SK-N-SH (cell line): ENCODE data around the gene CNST. TPM values are rescaled to one million over a fixed set of nuclear protein-coding genes. Genes with fewer than 3 reads are reported as not detected.

Source experiments
- CTCF ChIA-PET: fragments of 300-600, 350-600 bp; formaldehyde crosslinking; extraction: SDS; loops from one replicate; lab custom pipeline; 2021; lab: Yijun Ruan, JAX
- POLR2A ChIA-PET: fragments of 350-600 bp; sonication (Branson Sonifier 250); formaldehyde crosslinking; extraction: SDS; loops from one replicate; lab custom pipeline; 2020; ENCODE audit warnings: antibody characterized with exemption, inconsistent platforms; lab: Yijun Ruan, JAX
- DNase-seq: peaks from one replicate; pipeline ENCODE4 v3.0.0; 2012
- H2AFZ ChIP-seq: fragments of 200-600 bp; sonication (generic); 2 replicates; pipeline ENCODE4 v1.8.1; 2016; ENCODE audit warnings: antibody characterized with exemption, mild to moderate bottlenecking, low read depth
- H3F3A ChIP-seq: fragments of 200-600 bp; sonication (generic); replicated peaks from 2 replicates; pipeline ENCODE3; 2016; ENCODE audit warnings: antibody characterized with exemption, mild to moderate bottlenecking; ENCODE audit not compliant: insufficient read depth
- H3K27ac ChIP-seq, 2 experiments: fragments of 200-500 bp in 1 of 2; fragments of 200-600 bp in 1 of 2; sonication (Bioruptor generic) in 1 of 2; sonication (generic), shearing (Covaris generic) in 1 of 2; 2 replicates each; pipeline versions ENCODE4 v1.5.1 to v1.6.1; 2014 to 2016; ENCODE audit warnings: low read depth in 2 of 2, inconsistent platforms in 1 of 2, low read length in 1 of 2, mild to moderate bottlenecking in 1 of 2, mixed read lengths in 1 of 2
- H3K27me3 ChIP-seq: fragments of 200-600 bp; sonication (generic), shearing (Covaris generic); 2 replicates; pipeline ENCODE4 v1.6.1; 2016; ENCODE audit warnings: mixed run types; ENCODE audit not compliant: insufficient read depth
- H3K36me3 ChIP-seq, 2 experiments: fragments of 200-500 bp in 1 of 2; fragments of 200-600 bp in 1 of 2; sonication (Bioruptor generic) in 1 of 2; sonication (generic) in 1 of 2; replicated peaks in 1 of 2; 2 replicates each; pipeline versions ENCODE3 to v1.5.1; 2014 to 2016; ENCODE audit warnings: low read length in 1 of 2, mild to moderate bottlenecking in 1 of 2; ENCODE audit not compliant: insufficient read depth in 2 of 2, control insufficient read depth in 1 of 2
- H3K4me1 ChIP-seq, 2 experiments: fragments of 200-500 bp in 1 of 2; fragments of 200-600 bp in 1 of 2; sonication (Bioruptor generic) in 1 of 2; sonication (generic), shearing (Covaris generic) in 1 of 2; 2 replicates each; pipeline versions ENCODE4 v1.5.1 to v1.6.1; 2014 to 2016; ENCODE audit warnings: low read depth in 1 of 2, low read length in 1 of 2, mixed run types in 1 of 2; ENCODE audit not compliant: insufficient read depth in 2 of 2, control insufficient read depth in 1 of 2
- H3K4me2 ChIP-seq: fragments of 200-600 bp; sonication (generic), shearing (Covaris generic); 2 replicates; pipeline ENCODE4 v1.6.1; 2017; ENCODE audit warnings: mixed run types
- H3K4me3 ChIP-seq, 2 experiments: fragments of 200-500 bp in 1 of 2; fragments of 200-600 bp in 1 of 2; sonication (Bioruptor generic) in 1 of 2; sonication (generic), shearing (Covaris generic) in 1 of 2; 2 replicates each; pipeline versions ENCODE4 v1.5.1 to v1.8.1; 2014 to 2016; ENCODE audit warnings: low read depth in 2 of 2, inconsistent platforms in 1 of 2, low read length in 1 of 2, mild to moderate bottlenecking in 1 of 2, mixed read lengths in 1 of 2, moderate library complexity in 1 of 2
- H3K79me2 ChIP-seq: fragments of 200-600 bp; sonication (generic); 2 replicates; pipeline ENCODE4 v1.8.1; 2017; ENCODE audit warnings: mild to moderate bottlenecking; ENCODE audit not compliant: insufficient read depth
- H3K9ac ChIP-seq: fragments of 200-600 bp; sonication (generic); 2 replicates; pipeline ENCODE4 v1.6.1; 2017; ENCODE audit warnings: mixed run types
- H3K9me2 ChIP-seq: fragments of 200-600 bp; sonication (generic); 2 replicates; pipeline ENCODE4 v1.6.1; 2017; ENCODE audit warnings: mixed run types
- H3K9me3 ChIP-seq: fragments of 200-600 bp; sonication (generic); 2 replicates; pipeline ENCODE4 v1.6.1; 2017; ENCODE audit warnings: mixed run types, mild to moderate bottlenecking, moderate library complexity
- H4K20me1 ChIP-seq: fragments of 200-600 bp; sonication (generic); 2 replicates; pipeline ENCODE4 v1.6.1; 2017; ENCODE audit warnings: mild to moderate bottlenecking, mixed run types; ENCODE audit not compliant: insufficient read depth
- ELF1 ChIP-seq: IDR thresholded peaks from 2 replicates; pipeline ENCODE4 v1.4.0; 2012
- EP300 ChIP-seq, 2 experiments: IDR thresholded peaks; 2 replicates each; pipeline versions ENCODE4 v1.4.0 to v1.6.1; 2012; ENCODE audit warnings: borderline replicate concordance in 1 of 2, low read depth in 1 of 2, low read length in 1 of 2
- EZH2phosphoT487 ChIP-seq: fragments of 200-600 bp; sonication (generic); IDR thresholded peaks from 2 replicates; pipeline ENCODE4 v1.6.1; 2017; ENCODE audit warnings: low read depth, mixed run types, mild to moderate bottlenecking, antibody characterized with exemption, moderate library complexity, borderline replicate concordance
- FOSL2 ChIP-seq: IDR thresholded peaks from 2 replicates; pipeline ENCODE4 v1.4.0; 2012; ENCODE audit warnings: low read depth, mild to moderate bottlenecking, moderate library complexity, borderline replicate concordance
- FOXJ3 ChIP-seq: sonication (generic); formaldehyde crosslinking; IDR thresholded peaks from 2 replicates; pipeline ENCODE4 v1.5.1; 2020; ENCODE audit warnings: mild to moderate bottlenecking, missing genetic modification reagents
- GATA2 ChIP-seq: sonication (generic); formaldehyde crosslinking; IDR thresholded peaks from 2 replicates; pipeline ENCODE4 v1.5.0; 2020; ENCODE audit warnings: mild to moderate bottlenecking, missing genetic modification reagents
- MEF2A ChIP-seq: IDR thresholded peaks from 2 replicates; pipeline ENCODE4 v1.4.0; 2012; ENCODE audit warnings: low read depth, borderline replicate concordance
- MXI1 ChIP-seq: IDR thresholded peaks from 2 replicates; pipeline ENCODE4 v1.6.1; 2012; ENCODE audit warnings: mild to moderate bottlenecking, low read depth, low read length, improper control_type of control experiment
- RAD21 ChIP-seq: IDR thresholded peaks from 2 replicates; pipeline ENCODE4 v1.6.1; 2012; ENCODE audit warnings: mild to moderate bottlenecking, low read length
- RCOR1 ChIP-seq: fragments of 150-350 bp; IDR thresholded peaks from 2 replicates; pipeline ENCODE4 v1.6.1; 2017; ENCODE audit warnings: antibody characterized with exemption, low read length
- RXRA ChIP-seq: IDR thresholded peaks from 2 replicates; pipeline ENCODE4 v1.4.0; 2012; ENCODE audit warnings: low read depth, mild to moderate bottlenecking, borderline replicate concordance
- SIN3A ChIP-seq: IDR thresholded peaks from 2 replicates; pipeline ENCODE4 v1.6.1; 2012; ENCODE audit warnings: low read depth, mild to moderate bottlenecking, low read length, moderate library complexity, borderline replicate concordance
- SMC3 ChIP-seq: IDR thresholded peaks from 2 replicates; pipeline ENCODE4 v1.6.1; 2012; ENCODE audit warnings: low read depth, low read length, improper control_type of control experiment
- TCF12 ChIP-seq: IDR thresholded peaks from 2 replicates; pipeline ENCODE4 v1.4.0; 2012
- TEAD4 ChIP-seq: IDR thresholded peaks from 2 replicates; pipeline ENCODE4 v1.4.0; 2012; ENCODE audit warnings: mild to moderate bottlenecking, borderline replicate concordance; ENCODE audit not compliant: insufficient read depth
- YY1 ChIP-seq: IDR thresholded peaks from 2 replicates; pipeline ENCODE4 v1.4.0; 2012; ENCODE audit warnings: low read depth, mild to moderate bottlenecking
- WGBS: methylation state at CpG from one replicate; pipeline ENCODE4 v1.1.6; 2017; ENCODE audit warnings: low lambda C conversion rate; 5-methylcytosine and 5-hydroxymethylcytosine counted together
- polyA plus RNA-seq, 3 experiments: library from polyadenylated mRNA; depleted of rRNA; stranded (reverse); fragments of >200 nt; gene quantifications; 2 replicates each; pipeline ENCODE4 v1.2.3, GENCODE V29; 2012
- TF ChIP-seq, protein P1 (sequence below): fragments of 150-350 bp; IDR thresholded peaks from 2 replicates; pipeline ENCODE4 v1.6.1; 2016; ENCODE audit warnings: mild to moderate bottlenecking, low read depth, low read length
- TF ChIP-seq, protein P2 (sequence below): IDR thresholded peaks from 2 replicates; pipeline ENCODE4 v1.4.0; 2012; ENCODE audit warnings: low read depth, borderline replicate concordance
- TF ChIP-seq, protein P3 (sequence below): fragments of 150-350 bp; IDR thresholded peaks from 2 replicates; pipeline ENCODE4 v1.6.1; 2017; ENCODE audit warnings: antibody characterized with exemption, low read length, low read depth, borderline replicate concordance
- TF ChIP-seq, protein P4 (sequence below): IDR thresholded peaks from 2 replicates; pipeline ENCODE4 v1.4.0; 2012; ENCODE audit warnings: low read depth, borderline replicate concordance

CNST gene
- polyA plus RNA-seq, 1 of the 3 experiments (the other 2 are of a cell fraction): 21.7 TPM

DNA sequence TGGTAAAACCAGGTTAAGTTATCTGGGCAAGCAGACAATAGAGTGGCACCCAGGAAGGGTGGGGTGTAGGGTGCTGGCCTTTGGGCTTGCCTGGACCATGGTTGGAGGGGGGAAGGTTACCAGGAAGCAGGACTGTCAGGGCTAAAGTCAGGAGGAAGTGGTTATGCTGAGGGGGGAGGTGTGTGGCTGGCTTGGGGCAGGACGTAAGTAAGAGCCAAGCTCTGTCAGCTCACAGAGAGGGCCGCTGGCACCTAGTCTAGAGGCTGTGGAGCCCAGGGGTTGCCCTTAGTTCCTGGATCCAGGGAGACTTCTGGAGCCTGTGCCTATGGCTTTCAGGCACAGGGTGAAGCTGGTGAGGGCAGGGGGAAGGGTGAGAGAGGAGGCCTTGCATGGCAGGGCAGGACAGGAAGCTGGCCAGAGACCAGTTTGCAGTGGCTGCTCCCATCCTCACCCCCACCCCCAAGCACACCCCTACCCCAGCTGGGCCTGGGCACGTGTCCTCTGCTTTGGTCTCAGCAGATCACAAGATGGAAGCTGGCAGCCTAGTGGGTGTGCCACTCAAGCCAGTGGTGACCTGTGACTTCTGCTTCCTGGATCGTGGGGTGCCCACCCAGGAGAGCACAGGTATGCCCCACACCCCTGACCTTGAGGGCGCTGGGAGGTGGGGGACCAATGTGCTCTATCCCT, 38.7 kb upstream of the CNST start:
- Histone ChIP-seq H3K4me3 (no peak overlapping the region), H2AFZ (no peak overlapping the region), H3K9ac (no peak overlapping the region), H3K9me2 (no peaks in the 10 kb centered on the region), H3K9me3 (no peaks in the 10 kb centered on the region), H3K4me2 (no peak overlapping the region), H3K27ac (no peak overlapping the region), H3K79me2 (no peaks in the 10 kb centered on the region), H3K36me3 (no peaks in the 10 kb centered on the region), H3K27me3 (no peaks in the 10 kb centered on the region), H4K20me1 (no peaks in the 10 kb centered on the region), H3K4me1 (no peaks in the 10 kb centered on the region; a peak in 2 of 4 replicates), H3F3A (no peaks in the 10 kb centered on the region)
- CTCF ChIA-PET: interaction anchor here (1.1 kb wide), 1 partner anchor 11 kb away, joined by 3 read pairs; no protein-coding TSS in a partner anchor
- POLR2A ChIA-PET: no interaction called here
- 35% methylated on average over 5 of the region's 5 CpGs for WGBS
- no peak for DNase-seq
- no peak for TF ChIP-seq MXI1
- TF ChIP-seq YY1: no peak
- TF ChIP-seq FOSL2: no peak
- TF ChIP-seq ELF1: no peak
- TF ChIP-seq RCOR1: no peak
- no peak for TF ChIP-seq FOXJ3 (CRISPR knock-in tag)
- TF ChIP-seq RXRA: no peak
- no peak for TF ChIP-seq TEAD4
- TF ChIP-seq, protein P1, sequence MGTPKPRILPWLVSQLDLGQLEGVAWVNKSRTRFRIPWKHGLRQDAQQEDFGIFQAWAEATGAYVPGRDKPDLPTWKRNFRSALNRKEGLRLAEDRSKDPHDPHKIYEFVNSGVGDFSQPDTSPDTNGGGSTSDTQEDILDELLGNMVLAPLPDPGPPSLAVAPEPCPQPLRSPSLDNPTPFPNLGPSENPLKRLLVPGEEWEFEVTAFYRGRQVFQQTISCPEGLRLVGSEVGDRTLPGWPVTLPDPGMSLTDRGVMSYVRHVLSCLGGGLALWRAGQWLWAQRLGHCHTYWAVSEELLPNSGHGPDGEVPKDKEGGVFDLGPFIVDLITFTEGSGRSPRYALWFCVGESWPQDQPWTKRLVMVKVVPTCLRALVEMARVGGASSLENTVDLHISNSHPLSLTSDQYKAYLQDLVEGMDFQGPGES: no peak
- TF ChIP-seq EP300 (IDR thresholded peaks at IDR 0.05; ENCODE audit: borderline replicate concordance in 1 of 2, low read depth in 1 of 2, low read length in 1 of 2): no peak
- TF ChIP-seq, protein P2, sequence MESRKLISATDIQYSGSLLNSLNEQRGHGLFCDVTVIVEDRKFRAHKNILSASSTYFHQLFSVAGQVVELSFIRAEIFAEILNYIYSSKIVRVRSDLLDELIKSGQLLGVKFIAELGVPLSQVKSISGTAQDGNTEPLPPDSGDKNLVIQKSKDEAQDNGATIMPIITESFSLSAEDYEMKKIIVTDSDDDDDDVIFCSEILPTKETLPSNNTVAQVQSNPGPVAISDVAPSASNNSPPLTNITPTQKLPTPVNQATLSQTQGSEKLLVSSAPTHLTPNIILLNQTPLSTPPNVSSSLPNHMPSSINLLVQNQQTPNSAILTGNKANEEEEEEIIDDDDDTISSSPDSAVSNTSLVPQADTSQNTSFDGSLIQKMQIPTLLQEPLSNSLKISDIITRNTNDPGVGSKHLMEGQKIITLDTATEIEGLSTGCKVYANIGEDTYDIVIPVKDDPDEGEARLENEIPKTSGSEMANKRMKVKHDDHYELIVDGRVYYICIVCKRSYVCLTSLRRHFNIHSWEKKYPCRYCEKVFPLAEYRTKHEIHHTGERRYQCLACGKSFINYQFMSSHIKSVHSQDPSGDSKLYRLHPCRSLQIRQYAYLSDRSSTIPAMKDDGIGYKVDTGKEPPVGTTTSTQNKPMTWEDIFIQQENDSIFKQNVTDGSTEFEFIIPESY: no peak
- TF ChIP-seq, protein P3, sequence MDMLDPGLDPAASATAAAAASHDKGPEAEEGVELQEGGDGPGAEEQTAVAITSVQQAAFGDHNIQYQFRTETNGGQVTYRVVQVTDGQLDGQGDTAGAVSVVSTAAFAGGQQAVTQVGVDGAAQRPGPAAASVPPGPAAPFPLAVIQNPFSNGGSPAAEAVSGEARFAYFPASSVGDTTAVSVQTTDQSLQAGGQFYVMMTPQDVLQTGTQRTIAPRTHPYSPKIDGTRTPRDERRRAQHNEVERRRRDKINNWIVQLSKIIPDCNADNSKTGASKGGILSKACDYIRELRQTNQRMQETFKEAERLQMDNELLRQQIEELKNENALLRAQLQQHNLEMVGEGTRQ: no peak
- TF ChIP-seq TCF12: no peak
- TF ChIP-seq, protein P4, sequence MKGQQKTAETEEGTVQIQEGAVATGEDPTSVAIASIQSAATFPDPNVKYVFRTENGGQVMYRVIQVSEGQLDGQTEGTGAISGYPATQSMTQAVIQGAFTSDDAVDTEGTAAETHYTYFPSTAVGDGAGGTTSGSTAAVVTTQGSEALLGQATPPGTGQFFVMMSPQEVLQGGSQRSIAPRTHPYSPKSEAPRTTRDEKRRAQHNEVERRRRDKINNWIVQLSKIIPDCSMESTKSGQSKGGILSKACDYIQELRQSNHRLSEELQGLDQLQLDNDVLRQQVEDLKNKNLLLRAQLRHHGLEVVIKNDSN: no peak
- TF ChIP-seq RAD21: no peak
- TF ChIP-seq GATA2 (CRISPR knock-in tag): no peak
- no peak for TF ChIP-seq SIN3A
- no peak for TF ChIP-seq EZH2phosphoT487
- TF ChIP-seq MEF2A: no peak
- no peak for TF ChIP-seq SMC3
